H54 (cell line): ENCODE results near the gene HDAC9.
A peak's percentile ranks its signal among the peaks of the same experiment; 100 is the strongest.

Experiments used
- DNase-seq: peaks from one replicate; pipeline ENCODE4 v3.0.0; 2011; ENCODE audit warnings: low spot score, mixed read lengths; ENCODE audit not compliant: insufficient read length
- FAIRE-seq: peaks from 3 replicates; lab custom pipeline; 2011; peaks lifted over from hg19 to GRCh38; lab: Jason Lieb, UNC
- POLR2A ChIP-seq: IDR thresholded peaks from 2 replicates; pipeline ENCODE4 v1.6.1; 2011; ENCODE audit warnings: low read depth, mild to moderate bottlenecking, low read length

HDAC9 gene

GRCh38 chr7:18580950-18581349, 85.4 kb downstream of the HDAC9 start:
- no peak for FAIRE-seq
- no peak for TF ChIP-seq POLR2A
- DNase-seq, result no peak

- no peak for TF ChIP-seq POLR2A
- FAIRE-seq, result peak; percentile 95
- no peak for DNase-seq
Observed at GRCh38 chr7:18583305-18583704, 87.8 kb downstream of the HDAC9 start.

- FAIRE-seq (no peak), DNase-seq (no peak)
- no peak for TF ChIP-seq POLR2A
Observed at GRCh38 chr7:18590241-18590640, 94.7 kb downstream of the HDAC9 start.

GRCh38 chr7:18590744-18591340, 95.3 kb downstream of the HDAC9 start:
- DNase-seq, result no peak
- FAIRE-seq, result peak; percentile 99
- TF ChIP-seq POLR2A, result no peak

- DNase-seq (no peak), FAIRE-seq (peak; percentile 79)
- no peak for TF ChIP-seq POLR2A
Observed at GRCh38 chr7:18593602-18594279, 98.2 kb downstream of the HDAC9 start.

GRCh38 chr7:18597754-18598153, 102.2 kb downstream of the HDAC9 start:
- TF ChIP-seq POLR2A, result no peak
- FAIRE-seq (peak; percentile 66), DNase-seq (no peak)

DNA sequence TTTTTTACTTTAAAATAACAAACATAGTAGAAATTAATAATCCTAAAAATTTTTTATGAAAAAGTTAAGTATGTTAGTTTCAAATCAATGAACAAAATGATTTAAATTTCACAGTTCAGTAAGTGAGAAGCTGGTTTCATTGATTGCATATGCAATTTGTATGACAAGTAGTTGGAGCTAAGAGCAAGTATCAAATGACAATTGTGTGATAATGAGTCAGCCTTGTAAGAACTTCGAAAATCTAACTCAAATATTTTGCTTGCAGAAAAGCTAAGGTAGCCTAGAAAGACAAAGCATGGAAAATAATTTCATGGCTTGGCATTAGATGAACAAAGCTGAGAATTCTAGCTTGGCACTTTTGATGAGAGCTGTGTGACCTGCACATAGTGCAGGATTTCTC, 111.5 kb downstream of the HDAC9 start:
- DNase-seq (no peak), FAIRE-seq (peak; percentile 97)
- no peak for TF ChIP-seq POLR2A

DNA sequence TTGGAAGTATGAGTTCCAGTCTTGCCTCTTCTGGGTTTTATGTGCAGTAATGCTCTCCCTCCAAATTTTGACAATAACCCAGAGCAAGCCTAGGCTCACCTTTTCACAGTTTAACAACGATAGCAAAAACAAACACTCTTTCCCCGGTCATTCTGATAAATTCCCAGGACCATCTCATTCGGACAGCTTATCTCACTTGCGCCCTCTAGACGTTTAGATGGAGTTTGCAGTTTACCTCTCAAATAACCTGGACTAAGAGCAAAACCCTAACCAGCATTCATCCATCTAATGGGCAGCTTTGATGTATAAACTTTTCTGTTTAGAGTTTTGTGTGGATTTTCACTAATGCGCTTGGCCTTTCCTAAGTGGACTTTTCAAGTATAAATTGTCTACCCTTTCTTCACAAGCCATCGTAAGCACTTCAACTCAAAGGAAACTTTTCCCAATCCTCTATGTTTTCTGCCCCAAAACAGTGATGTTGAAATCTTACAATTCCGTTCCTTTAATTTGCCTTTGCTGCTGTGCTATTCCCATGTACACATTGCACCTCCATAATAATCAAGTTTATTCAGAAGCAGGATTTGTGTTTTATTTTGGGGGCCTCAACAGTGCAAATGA, 114.9 kb downstream of the HDAC9 start:
- DNase-seq, result peak; percentile 3
- peak; percentile 99 for FAIRE-seq
- no peak for TF ChIP-seq POLR2A

DNA sequence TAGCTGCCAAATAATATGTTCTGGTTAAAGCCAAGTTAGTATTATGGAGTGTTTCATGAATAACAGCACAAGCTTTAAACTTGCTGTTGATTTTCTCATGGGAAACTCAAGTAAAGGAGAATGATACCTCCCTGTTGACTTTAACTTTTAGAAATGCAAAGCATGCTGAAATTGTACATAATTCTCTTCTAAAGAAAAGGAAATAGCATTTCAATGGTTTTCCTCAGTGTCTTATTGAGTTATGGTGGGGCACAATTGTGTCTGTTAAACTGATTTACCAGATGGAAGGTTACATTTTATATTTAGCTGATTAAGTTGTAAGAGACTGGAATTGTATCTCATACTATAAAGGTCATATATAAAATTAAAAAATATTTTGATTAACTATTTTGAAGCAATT, 119.3 kb downstream of the HDAC9 start:
- no peak for TF ChIP-seq POLR2A
- FAIRE-seq (peak; percentile 64), DNase-seq (no peak)

DNA sequence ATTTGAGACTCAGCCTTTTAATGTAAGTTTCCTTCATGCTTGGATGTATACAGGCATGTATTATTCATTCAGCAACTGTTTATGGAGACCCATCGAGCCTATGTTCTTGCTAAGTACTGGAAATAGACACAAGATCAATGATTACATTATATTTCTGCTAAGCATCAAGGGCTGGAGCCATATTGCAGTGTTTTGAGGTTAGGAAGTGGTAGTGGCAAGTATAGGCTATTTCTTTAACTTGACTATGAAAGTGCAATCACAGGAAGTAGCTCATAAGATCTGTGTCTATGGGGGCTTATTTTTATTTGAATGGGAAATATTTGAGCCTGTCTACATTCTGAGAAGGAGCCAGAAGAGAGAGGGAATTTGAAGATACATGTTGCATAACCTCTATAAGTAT, 123.8 kb downstream of the HDAC9 start:
- DNase-seq (no peak), FAIRE-seq (peak; percentile 88)
- no peak for TF ChIP-seq POLR2A

DNA sequence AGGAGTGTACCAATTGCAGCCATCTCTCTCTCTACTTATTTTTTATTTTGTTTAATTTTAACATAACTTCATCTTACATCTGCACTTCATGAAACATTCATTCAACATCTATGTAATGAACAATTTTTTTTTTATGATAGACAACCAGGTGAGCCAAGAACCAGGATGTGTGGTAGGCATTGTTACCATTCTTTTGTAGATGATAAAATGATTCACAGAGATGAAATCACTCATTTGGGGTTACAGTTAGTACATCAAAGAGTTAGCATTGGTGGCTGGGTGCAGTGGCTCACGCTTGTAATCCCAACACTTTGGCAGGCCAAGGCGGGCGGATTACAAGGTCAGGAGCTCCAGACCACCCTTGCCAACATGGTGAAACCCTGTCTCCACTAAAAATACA, 127.8 kb downstream of the HDAC9 start:
- FAIRE-seq, result no peak
- no peak for DNase-seq
- TF ChIP-seq POLR2A, result no peak

DNA sequence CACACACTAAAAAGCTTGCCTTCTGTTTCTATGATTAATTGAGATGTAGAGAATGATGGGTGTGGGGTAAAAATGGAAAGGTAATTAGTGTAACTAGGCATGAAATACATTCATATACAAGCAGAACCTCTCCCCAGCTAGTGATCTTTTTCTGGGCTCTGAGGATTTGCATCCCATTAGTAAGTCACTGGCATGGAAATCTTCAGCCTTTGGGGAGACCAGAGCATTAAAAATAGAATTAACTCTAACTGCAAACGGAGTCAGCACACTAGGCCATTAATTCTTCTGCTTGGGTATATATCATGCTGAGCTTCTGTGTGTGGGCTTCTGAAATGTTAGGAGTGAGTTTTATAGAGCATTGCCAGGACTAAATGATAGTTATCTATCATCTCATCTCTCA, 128.9 kb downstream of the HDAC9 start:
- TF ChIP-seq POLR2A, result no peak
- peak; percentile 15 for FAIRE-seq
- DNase-seq, result no peak

DNA sequence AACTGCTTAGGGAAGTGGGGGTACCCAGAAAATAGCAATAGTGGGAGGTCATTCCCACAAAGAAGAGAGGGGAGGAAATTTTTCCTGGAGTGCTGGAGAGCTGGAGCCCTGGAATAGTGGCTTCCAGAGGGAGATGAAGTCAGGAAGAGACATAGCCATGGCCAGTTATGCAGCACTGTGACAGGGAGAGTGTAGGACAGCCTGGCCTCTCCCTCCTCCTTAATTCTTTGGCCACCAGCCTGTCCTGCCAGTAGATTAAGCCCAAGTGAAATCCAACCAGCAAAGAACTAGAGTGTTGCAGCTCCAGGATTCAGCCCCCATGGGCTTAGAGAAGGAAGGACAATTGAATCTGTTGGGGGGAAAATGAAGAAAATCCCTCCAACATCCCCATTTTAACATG, 130.5 kb downstream of the HDAC9 start:
- FAIRE-seq (no peak), DNase-seq (no peak)
- no peak for TF ChIP-seq POLR2A

DNA sequence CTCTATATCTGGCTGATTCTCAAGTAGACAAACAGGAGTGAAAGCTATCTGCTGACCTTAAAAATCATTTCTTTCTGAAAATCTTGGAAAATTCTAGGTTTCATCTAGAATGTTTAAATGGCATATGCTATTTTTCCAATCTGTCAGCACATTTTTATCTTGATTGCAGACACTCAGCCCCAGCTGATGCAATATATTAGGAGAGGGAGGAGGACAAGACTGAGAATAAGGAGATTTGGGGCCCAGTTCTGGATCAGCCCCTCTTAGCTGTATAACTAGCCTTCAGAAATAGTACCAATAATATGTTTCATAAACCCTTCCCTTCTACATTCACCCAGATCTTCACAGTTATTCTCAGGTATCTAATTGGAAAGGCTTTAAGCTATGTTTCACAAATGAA, 131.2 kb downstream of the HDAC9 start:
- no peak for TF ChIP-seq POLR2A
- DNase-seq, result no peak
- peak; percentile 84 for FAIRE-seq

- DNase-seq, result no peak
- no peak for TF ChIP-seq POLR2A
- no peak for FAIRE-seq
Observed at GRCh38 chr7:18637516-18637915, 142.0 kb downstream of the HDAC9 start.
